ENCODE results near the gene RNASEH2B.

RNASEH2B gene

GRCh38 chr13:50942630-50943311 is 33.2 kb downstream of the RNASEH2B start:
- no peak for DNase-seq

GRCh38 chr13:50945669-50946068 is 36.1 kb downstream of the RNASEH2B start:
- DNase-seq: no peak

GRCh38 chr13:50948601-50949000 is 39.0 kb downstream of the RNASEH2B start:
- DNase-seq: no peak

GRCh38 chr13:50950849-50951248 is 41.3 kb downstream of the RNASEH2B start:
- no peak for DNase-seq

- no peak for DNase-seq
Observed at GRCh38 chr13:50951366-50951765, 41.8 kb downstream of the RNASEH2B start.

GRCh38 chr13:50955241-50955640 is 45.6 kb downstream of the RNASEH2B start:
- no peak for DNase-seq

- DNase-seq: no peak
Observed at GRCh38 chr13:50955798-50956197, 46.2 kb downstream of the RNASEH2B start.

GRCh38 chr13:50957620-50958019 is 48.0 kb downstream of the RNASEH2B start:
- no peak for DNase-seq

GRCh38 chr13:50969691-50970090 is 60.1 kb downstream of the RNASEH2B start:
- peak; percentile 37 to 76 for DNase-seq

GRCh38 chr13:50970956-50971355 is 61.4 kb downstream of the RNASEH2B start:
- DNase-seq: no peak

GRCh38 chr13:50974268-50974667 is 64.7 kb downstream of the RNASEH2B start:
- no peak for DNase-seq

- no peak for DNase-seq
Observed at GRCh38 chr13:50979187-50979586, 69.6 kb downstream of the RNASEH2B start.

- DNase-seq: no peak
Observed at GRCh38 chr13:50981686-50982085, 72.1 kb downstream of the RNASEH2B start.

GRCh38 chr13:50989476-50989875 is 79.9 kb downstream of the RNASEH2B start:
- peak in 1 of 2 experiments; percentile 40 for DNase-seq

- peak; percentile 66 to 83 for DNase-seq
Observed at GRCh38 chr13:50990065-50990817, 80.7 kb downstream of the RNASEH2B start.

GRCh38 chr13:50990818-50991506 is 81.4 kb downstream of the RNASEH2B start:
- peak; percentile 66 to 73 for DNase-seq

- peak; percentile 40 to 60 for DNase-seq
Observed at GRCh38 chr13:50991579-50992521, 82.3 kb downstream of the RNASEH2B start.

GRCh38 chr13:50993371-50993770 is 83.8 kb downstream of the RNASEH2B start:
- peak; percentile 35 to 74 for DNase-seq

GRCh38 chr13:50993934-50994333 is 84.3 kb downstream of the RNASEH2B start:
- no peak for DNase-seq

GRCh38 chr13:50994651-50995050 is 85.1 kb downstream of the RNASEH2B start:
- DNase-seq: peak; percentile 12 to 68

- no peak for DNase-seq
Observed at GRCh38 chr13:50995854-50996253, 86.3 kb downstream of the RNASEH2B start.

- no peak for DNase-seq
Observed at GRCh38 chr13:50998326-50998725, 88.7 kb downstream of the RNASEH2B start.

GRCh38 chr13:50999641-51000040 is 90.0 kb downstream of the RNASEH2B start:
- peak; percentile 35 to 82 for DNase-seq
